ENCODE results near the gene CENPC.
"Not testable (repeated sequence)": the region's sequence is repeated elsewhere in the genome, so short reads cannot be mapped to it uniquely, and the experiment has no call there.

Gene CENPC

GRCh38 chr4:67466751-67467150 is 78.6 kb downstream of the CENPC start:
- DNase-seq = no peak

GRCh38 chr4:67465763-67466052 is 79.6 kb downstream of the CENPC start:
- no peak for DNase-seq

GRCh38 chr4:67465032-67465762 is 80.1 kb downstream of the CENPC start:
- DNase-seq = no peak

GRCh38 chr4:67460574-67460973 is 84.7 kb downstream of the CENPC start:
- DNase-seq = no peak

GRCh38 chr4:67459164-67459563 is 86.1 kb downstream of the CENPC start:
- DNase-seq = no peak

GRCh38 chr4:67456577-67457196 is 88.6 kb downstream of the CENPC start:
- no peak for DNase-seq

GRCh38 chr4:67452846-67453205 is 92.5 kb downstream of the CENPC start:
- not testable (repeated sequence) for DNase-seq

GRCh38 chr4:67452100-67452845 is 93.0 kb downstream of the CENPC start:
- no peak for DNase-seq

GRCh38 chr4:67451464-67451863 is 93.8 kb downstream of the CENPC start:
- DNase-seq = no peak

- DNase-seq = no peak
Measured at GRCh38 chr4:67448621-67449020, 96.7 kb downstream of the CENPC start.

GRCh38 chr4:67447873-67448272 is 97.4 kb downstream of the CENPC start:
- no peak for DNase-seq

GRCh38 chr4:67446811-67447210 is 98.5 kb downstream of the CENPC start:
- DNase-seq = no peak

- not testable (repeated sequence) for DNase-seq
Measured at GRCh38 chr4:67445881-67446280, 99.4 kb downstream of the CENPC start.

GRCh38 chr4:67438975-67439374 is 106.3 kb downstream of the CENPC start:
- no peak for DNase-seq

GRCh38 chr4:67437974-67438713 is 107.2 kb downstream of the CENPC start:
- DNase-seq = no peak

GRCh38 chr4:67436742-67437141 is 108.6 kb downstream of the CENPC start:
- no peak for DNase-seq

GRCh38 chr4:67430989-67431388 is 114.3 kb downstream of the CENPC start:
- DNase-seq = no peak

- no peak for DNase-seq
Measured at GRCh38 chr4:67428819-67429218, 116.5 kb downstream of the CENPC start.
